Gastrocnemius medialis (tissue), 4 donors: ENCODE data around the gene CCL17.
"Not testable (repeated sequence)": the region's sequence is repeated elsewhere in the genome, so short reads cannot be mapped to it uniquely, and the experiment has no call there.

ENCODE experiments used
- CTCF ChIP-seq, 5 experiments: fragments of 450-650 bp in 3 of 5; fragments of 200-600 bp in 2 of 5; sonication (generic) in 2 of 5; IDR thresholded peaks in 4 of 5; conservative IDR thresholded peaks in 1 of 5; 1 replicate in 4 of 5; 2 replicates in 1 of 5; pipeline ENCODE4 v1.5.1; 2016 to 2019; ENCODE audit warnings: antibody characterized with exemption in 5 of 5, mild to moderate bottlenecking in 3 of 5, moderate library complexity in 3 of 5
- POLR2A ChIP-seq, 2 donors: fragments of 450-650 bp; IDR thresholded peaks; one replicate each; pipeline ENCODE4 v1.6.1; 2017; ENCODE audit warnings: antibody characterized with exemption in 2 of 2, mild to moderate bottlenecking in 2 of 2, moderate library complexity in 2 of 2

GRCh38 chr16:57374925-57375465 is 29.6 kb upstream of the CCL17 start:
- TF ChIP-seq CTCF (IDR thresholded peaks at IDR 0.05 in 4 of 5, conservative IDR thresholded peaks at IDR 0.05 in 1 of 5); POLR2A (IDR thresholded peaks at IDR 0.05): not testable (repeated sequence)
